ENCODE measurements around the gene DIPK2B. TPM values are rescaled to one million over a fixed set of nuclear protein-coding genes. Genes with fewer than 3 reads are reported as not detected.

DIPK2B gene
- total and polyA plus RNA-seq, 10 of the 15 experiments (the other 5 are each of a cell fraction or from before 2014, with no cell fraction given): not detected

DNA sequence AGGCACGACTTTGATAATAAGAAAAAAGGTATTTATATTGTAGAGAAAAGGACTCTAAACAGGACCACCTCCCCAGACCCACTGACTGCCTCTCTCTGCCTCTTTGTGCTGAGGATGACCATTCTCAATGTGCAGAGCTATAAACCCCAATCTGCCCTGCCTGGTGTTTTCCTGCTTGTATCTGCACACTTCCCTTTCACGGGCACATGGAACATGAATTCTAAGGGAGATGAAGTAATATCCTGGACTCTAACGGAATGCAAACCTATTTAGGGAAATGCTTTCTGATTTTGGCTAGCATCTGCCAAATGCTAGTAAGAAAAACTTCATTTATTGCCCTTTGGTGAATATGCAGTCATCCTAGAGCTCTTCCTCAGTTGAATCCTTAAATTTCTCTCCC, 2.4 kb downstream of the DIPK2B start (continued):
- TF ChIP-seq ZBTB40 (IDR thresholded peaks at IDR 0.05; ENCODE audit: borderline replicate concordance): no peak
- TF ChIP-seq GABPA (IDR thresholded peaks at IDR 0.05; ENCODE audit: low read depth): no peak
- TF ChIP-seq KLF5 (IDR thresholded peaks at IDR 0.05; ENCODE audit: partially characterized antibody): no peak
- no peak for TF ChIP-seq RELA (IDR thresholded peaks at IDR 0.05; ENCODE audit: borderline replicate concordance, partially characterized antibody)
- TF ChIP-seq JUND (IDR thresholded peaks at IDR 0.05; ENCODE audit: low read depth, low read length): no peak
- no peak for TF ChIP-seq DPF2 (IDR thresholded peaks at IDR 0.05)
- TF ChIP-seq NFIC (IDR thresholded peaks at IDR 0.05; ENCODE audit: low read depth, low read length): no peak
- TF ChIP-seq TCF7 (IDR thresholded peaks at IDR 0.05; ENCODE audit: borderline replicate concordance): no peak
- no peak for TF ChIP-seq NFYA (IDR thresholded peaks at IDR 0.05; ENCODE audit: borderline replicate concordance, low read depth, low read length)
- no peak for TF ChIP-seq MTA2 (IDR thresholded peaks at IDR 0.05; ENCODE audit: low read depth)
- TF ChIP-seq, protein P1, sequence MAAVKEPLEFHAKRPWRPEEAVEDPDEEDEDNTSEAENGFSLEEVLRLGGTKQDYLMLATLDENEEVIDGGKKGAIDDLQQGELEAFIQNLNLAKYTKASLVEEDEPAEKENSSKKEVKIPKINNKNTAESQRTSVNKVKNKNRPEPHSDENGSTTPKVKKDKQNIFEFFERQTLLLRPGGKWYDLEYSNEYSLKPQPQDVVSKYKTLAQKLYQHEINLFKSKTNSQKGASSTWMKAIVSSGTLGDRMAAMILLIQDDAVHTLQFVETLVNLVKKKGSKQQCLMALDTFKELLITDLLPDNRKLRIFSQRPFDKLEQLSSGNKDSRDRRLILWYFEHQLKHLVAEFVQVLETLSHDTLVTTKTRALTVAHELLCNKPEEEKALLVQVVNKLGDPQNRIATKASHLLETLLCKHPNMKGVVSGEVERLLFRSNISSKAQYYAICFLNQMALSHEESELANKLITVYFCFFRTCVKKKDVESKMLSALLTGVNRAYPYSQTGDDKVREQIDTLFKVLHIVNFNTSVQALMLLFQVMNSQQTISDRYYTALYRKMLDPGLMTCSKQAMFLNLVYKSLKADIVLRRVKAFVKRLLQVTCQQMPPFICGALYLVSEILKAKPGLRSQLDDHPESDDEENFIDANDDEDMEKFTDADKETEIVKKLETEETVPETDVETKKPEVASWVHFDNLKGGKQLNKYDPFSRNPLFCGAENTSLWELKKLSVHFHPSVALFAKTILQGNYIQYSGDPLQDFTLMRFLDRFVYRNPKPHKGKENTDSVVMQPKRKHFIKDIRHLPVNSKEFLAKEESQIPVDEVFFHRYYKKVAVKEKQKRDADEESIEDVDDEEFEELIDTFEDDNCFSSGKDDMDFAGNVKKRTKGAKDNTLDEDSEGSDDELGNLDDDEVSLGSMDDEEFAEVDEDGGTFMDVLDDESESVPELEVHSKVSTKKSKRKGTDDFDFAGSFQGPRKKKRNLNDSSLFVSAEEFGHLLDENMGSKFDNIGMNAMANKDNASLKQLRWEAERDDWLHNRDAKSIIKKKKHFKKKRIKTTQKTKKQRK (IDR thresholded peaks at IDR 0.05; ENCODE audit: low read depth, low read length): no peak
- no peak for TF ChIP-seq SUZ12 (IDR thresholded peaks at IDR 0.05; ENCODE audit: unreplicated experiment)
- TF ChIP-seq SREBF1 (IDR thresholded peaks at IDR 0.05; ENCODE audit: low read length): no peak
- TF ChIP-seq, protein P2, sequence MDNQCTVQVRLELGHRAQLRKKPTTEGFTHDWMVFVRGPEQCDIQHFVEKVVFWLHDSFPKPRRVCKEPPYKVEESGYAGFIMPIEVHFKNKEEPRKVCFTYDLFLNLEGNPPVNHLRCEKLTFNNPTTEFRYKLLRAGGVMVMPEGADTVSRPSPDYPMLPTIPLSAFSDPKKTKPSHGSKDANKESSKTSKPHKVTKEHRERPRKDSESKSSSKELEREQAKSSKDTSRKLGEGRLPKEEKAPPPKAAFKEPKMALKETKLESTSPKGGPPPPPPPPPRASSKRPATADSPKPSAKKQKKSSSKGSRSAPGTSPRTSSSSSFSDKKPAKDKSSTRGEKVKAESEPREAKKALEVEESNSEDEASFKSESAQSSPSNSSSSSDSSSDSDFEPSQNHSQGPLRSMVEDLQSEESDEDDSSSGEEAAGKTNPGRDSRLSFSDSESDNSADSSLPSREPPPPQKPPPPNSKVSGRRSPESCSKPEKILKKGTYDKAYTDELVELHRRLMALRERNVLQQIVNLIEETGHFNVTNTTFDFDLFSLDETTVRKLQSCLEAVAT (IDR thresholded peaks at IDR 0.05): no peak

Data from GM12878 (cell line).